Fibroblast of lung (primary cell): ENCODE results near the gene DPP6. TPM values are rescaled to one million over a fixed set of nuclear protein-coding genes. Genes with fewer than 3 reads are reported as not detected.

Source experiments
- DNase-seq, 2 donors: peaks; one replicate each; pipeline versions ENCODE4 v3.0.0 to v3.0.0-alpha.2; 2010; ENCODE audit warnings: low read depth in 2 of 2
- H2AFZ ChIP-seq: 2 replicates; pipeline ENCODE4 v1.5.1; 2012; ENCODE audit warnings: low read length, control low read depth, inconsistent platforms
- H3K27ac ChIP-seq: 2 replicates; pipeline ENCODE4 v1.5.1; 2011; ENCODE audit warnings: low read length, control low read depth; ENCODE audit not compliant: insufficient read depth
- H3K27me3 ChIP-seq: 2 replicates; pipeline ENCODE4 v1.5.1; 2011; ENCODE audit warnings: mild to moderate bottlenecking, low read length; ENCODE audit not compliant: control insufficient read depth, insufficient read depth
- H3K36me3 ChIP-seq: 2 replicates; pipeline ENCODE4 v1.5.1; 2011; ENCODE audit warnings: low read length; ENCODE audit not compliant: control insufficient read depth, insufficient read depth
- H3K4me1 ChIP-seq: 2 replicates; pipeline ENCODE4 v1.5.1; 2011; ENCODE audit warnings: low read length; ENCODE audit not compliant: control insufficient read depth, insufficient read depth; ENCODE audit errors: extremely low read depth
- H3K4me2 ChIP-seq: 2 replicates; pipeline ENCODE4 v1.5.1; 2011; ENCODE audit warnings: low read length, control low read depth; ENCODE audit not compliant: insufficient read depth; ENCODE audit errors: extremely low read depth
- H3K4me3 ChIP-seq, 4 experiments: fragments of 200-600 bp in 1 of 4; sonication (generic) in 1 of 4; replicated peaks in 1 of 4; 2 replicates each; pipeline ENCODE4 v1.5.1; 2011 to 2016; ENCODE audit warnings: low read length in 4 of 4, low read depth in 3 of 4, mild to moderate bottlenecking in 3 of 4, control low read depth in 2 of 4, inconsistent platforms in 1 of 4, mixed read lengths in 1 of 4; ENCODE audit not compliant: insufficient read depth in 1 of 4; ENCODE audit errors: control extremely low read depth in 1 of 4
- H3K79me2 ChIP-seq: 2 replicates; pipeline ENCODE4 v1.5.1; 2012; ENCODE audit warnings: mild to moderate bottlenecking, low read length, inconsistent platforms; ENCODE audit not compliant: control insufficient read depth, insufficient read depth
- H3K9ac ChIP-seq: 2 replicates; pipeline ENCODE4 v1.5.1; 2011; ENCODE audit warnings: mild to moderate bottlenecking, low read length, control low read depth; ENCODE audit not compliant: insufficient read depth
- H3K9me3 ChIP-seq: 2 replicates; pipeline ENCODE4 v1.5.1; 2012; ENCODE audit warnings: low read depth, low read length; ENCODE audit not compliant: control insufficient read depth, insufficient read depth
- H4K20me1 ChIP-seq: 2 replicates; pipeline ENCODE4 v1.5.1; 2011; ENCODE audit warnings: low read length; ENCODE audit not compliant: control insufficient read depth, insufficient read depth; ENCODE audit errors: extremely low read depth
- CTCF ChIP-seq, 2 donors: IDR thresholded peaks in 1 of 2; conservative IDR thresholded peaks in 1 of 2; 1 replicate in 1 of 2; 2 replicates in 1 of 2; pipeline ENCODE4 v1.5.1; 2011 to 2012; ENCODE audit warnings: low read length in 2 of 2, control low read depth in 1 of 2, inconsistent platforms in 1 of 2, low read depth in 1 of 2, mild to moderate bottlenecking in 1 of 2
- EZH2 ChIP-seq: IDR thresholded peaks from 2 replicates; pipeline ENCODE4 v1.5.1; 2012; ENCODE audit warnings: low read length, control low read depth, mild to moderate bottlenecking; ENCODE audit errors: missing control alignments
- polyA plus RNA-seq, 2 donors: library from polyadenylated mRNA; depleted of rRNA in 1 of 2; stranded (reverse) in 1 of 2; unstranded in 1 of 2; fragments of >200 nt; gene quantifications; 2 replicates each; pipeline ENCODE4 v1.2.1, GENCODE V29; 2011 to 2012; ENCODE audit warnings: missing spikeins in 1 of 2
- total RNA-seq: library from RNA; depleted of rRNA; stranded (reverse); fragments of >200 nt; gene quantifications from 2 replicates; pipeline ENCODE4 v1.2.1, GENCODE V29; 2014

Gene DPP6
- total and polyA plus RNA-seq, 2 donors (not counting 1 experiment from before 2014, with no cell fraction given) = not detected

GRCh38 chr7:154910977-154911376, 858.8 kb downstream of the DPP6 start:
- H2AFZ ChIP-seq = no peak overlapping the region
- no peak overlapping the region for H3K4me3 ChIP-seq
- H3K4me2 ChIP-seq = no peak overlapping the region
- TF ChIP-seq CTCF (conservative IDR thresholded peaks at IDR 0.05 in 1 of 2, IDR thresholded peaks at IDR 0.05 in 1 of 2; ENCODE audit: low read depth in 1 of 2, low read length in 2 of 2) (no peak), EZH2 (no peak)
- no peaks in the 10 kb centered on the region for H3K79me2 ChIP-seq
- H3K36me3 ChIP-seq = no peaks in the 10 kb centered on the region
- H3K9me3 ChIP-seq = no peaks in the 10 kb centered on the region
- H3K9ac ChIP-seq = no peak overlapping the region
- no peaks in the 10 kb centered on the region for H3K4me1 ChIP-seq
- H3K27me3 ChIP-seq = no peaks in the 10 kb centered on the region
- no peak for DNase-seq
- no peaks in the 10 kb centered on the region for H4K20me1 ChIP-seq
- H3K27ac ChIP-seq = no peak overlapping the region

GRCh38 chr7:154911411-154911810, 859.2 kb downstream of the DPP6 start:
- Histone ChIP-seq H3K4me1 (no peaks in the 10 kb centered on the region), H3K27me3 (no peaks in the 10 kb centered on the region), H2AFZ (no peak overlapping the region), H3K36me3 (no peaks in the 10 kb centered on the region), H3K4me2 (no peak overlapping the region), H4K20me1 (no peaks in the 10 kb centered on the region), H3K9ac (no peak overlapping the region), H3K9me3 (no peaks in the 10 kb centered on the region), H3K4me3 (no peak overlapping the region), H3K27ac (no peak overlapping the region), H3K79me2 (no peaks in the 10 kb centered on the region)
- no peak for DNase-seq
- TF ChIP-seq CTCF (conservative IDR thresholded peaks at IDR 0.05 in 1 of 2, IDR thresholded peaks at IDR 0.05 in 1 of 2; ENCODE audit: low read depth in 1 of 2, low read length in 2 of 2) = no peak
- TF ChIP-seq EZH2 = no peak

DNA sequence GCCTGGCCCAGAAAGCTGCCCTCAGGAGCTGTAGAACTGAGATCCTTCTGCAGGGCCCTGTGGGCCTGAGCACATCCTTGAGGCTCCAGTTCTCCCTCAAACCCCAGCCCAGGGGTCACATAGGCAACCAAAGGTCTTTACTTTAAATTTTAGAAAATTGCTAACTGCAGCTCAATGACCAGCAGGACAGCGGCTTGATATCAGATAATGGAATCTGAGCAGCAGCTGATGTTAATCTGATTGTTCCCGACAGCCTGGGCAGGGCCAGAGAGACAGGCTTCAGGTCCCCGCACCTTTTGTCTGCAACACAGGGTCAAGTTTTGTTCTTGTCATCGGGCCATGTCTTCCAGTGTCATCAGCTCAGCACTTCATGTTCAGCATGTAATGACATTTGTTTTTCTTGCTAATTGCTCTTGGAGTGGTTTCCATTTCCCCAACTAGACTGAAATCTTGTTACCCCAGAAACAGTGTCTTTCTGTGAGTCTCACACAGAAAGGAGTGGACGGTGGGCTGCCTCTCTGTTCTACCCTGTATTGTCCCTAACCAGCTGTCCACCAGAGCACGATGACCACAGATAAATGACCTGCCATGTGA, 859.8 kb downstream of the DPP6 start:
- Histone ChIP-seq H3K4me2 (no peak overlapping the region), H3K9me3 (no peaks in the 10 kb centered on the region), H2AFZ (no peak overlapping the region), H3K4me3 (no peak overlapping the region), H3K9ac (no peak overlapping the region), H3K27me3 (no peaks in the 10 kb centered on the region), H3K36me3 (no peaks in the 10 kb centered on the region), H4K20me1 (no peaks in the 10 kb centered on the region), H3K79me2 (no peaks in the 10 kb centered on the region), H3K4me1 (no peaks in the 10 kb centered on the region), H3K27ac (no peak overlapping the region)
- no peak for DNase-seq
- no peak for TF ChIP-seq CTCF (conservative IDR thresholded peaks at IDR 0.05 in 1 of 2, IDR thresholded peaks at IDR 0.05 in 1 of 2; ENCODE audit: low read depth in 1 of 2, low read length in 2 of 2)
- no peak for TF ChIP-seq EZH2
